Endothelial cell of umbilical vein (primary cell): ENCODE results near the gene HNRNPA2B1. TPM values are rescaled to one million over a fixed set of nuclear protein-coding genes. Genes with fewer than 3 reads are reported as not detected.
A peak's percentile ranks its signal among the peaks of the same experiment; 100 is the strongest.

Source experiments
- BruUV-seq: library from RNA; stranded (reverse); fragments of 400-500 nt; replicated peaks from 2 replicates; lab custom pipeline; 2021; lab: Mats Ljungman, UMichigan
- CTCF ChIA-PET: fragments of 300-600, 350-600 bp; sonication (Branson Sonifier 250); formaldehyde crosslinking; loops from one replicate; lab custom pipeline; 2021; ENCODE audit warnings: antibody characterized with exemption, inconsistent platforms; lab: Charles Lee
- POLR2A ChIA-PET: fragments of 300-600, 350-600 bp; sonication (Branson Sonifier 250); formaldehyde crosslinking; loops from one replicate; lab custom pipeline; 2021; ENCODE audit warnings: antibody characterized with exemption, inconsistent platforms; lab: Charles Lee
- DNase-seq: peaks from one replicate; pipeline ENCODE4 v3.0.0-alpha.2; 2011; ENCODE audit warnings: low read depth, low spot score
- FAIRE-seq: peaks from 2 replicates; lab custom pipeline; 2011; peaks lifted over from hg19 to GRCh38; lab: Jason Lieb, UNC
- H2AFZ ChIP-seq: 2 replicates; pipeline ENCODE4 v1.6.0; 2012; ENCODE audit warnings: low read depth, low read length, control low read depth, inconsistent platforms
- H3K27ac ChIP-seq: 2 replicates; pipeline ENCODE4 v1.5.1; 2011; ENCODE audit warnings: low read depth, mild to moderate bottlenecking, control low read depth, low read length, moderate library complexity; ENCODE audit not compliant: insufficient read depth
- H3K27me3 ChIP-seq, 2 experiments: 2 replicates each; pipeline versions ENCODE4 v1.6.0 to v1.6.1; 2011; ENCODE audit warnings: low read length in 2 of 2, mixed read lengths in 1 of 2; ENCODE audit not compliant: control insufficient read depth in 2 of 2, insufficient read depth in 2 of 2
- H3K36me3 ChIP-seq, 2 experiments: 2 replicates in 1 of 2; 3 replicates in 1 of 2; pipeline ENCODE4 v1.5.1; 2011; ENCODE audit warnings: low read length in 2 of 2, mild to moderate bottlenecking in 1 of 2, moderate library complexity in 1 of 2; ENCODE audit not compliant: control insufficient read depth in 2 of 2, insufficient read depth in 2 of 2; ENCODE audit errors: extremely low read depth in 1 of 2
- H3K4me1 ChIP-seq: 3 replicates; pipeline ENCODE4 v1.5.1; 2011; ENCODE audit warnings: mild to moderate bottlenecking, low read length; ENCODE audit not compliant: control insufficient read depth, insufficient read depth; ENCODE audit errors: extremely low read depth
- H3K4me2 ChIP-seq: 2 replicates; pipeline ENCODE4 v1.6.1; 2011; ENCODE audit warnings: low read length, control low read depth, mixed read lengths; ENCODE audit not compliant: insufficient read depth
- H3K4me3 ChIP-seq, 3 experiments: fragments of 200-600 bp in 1 of 3; sonication (generic), shearing (Covaris generic) in 1 of 3; replicated peaks in 1 of 3; 2 replicates each; pipeline ENCODE4 v1.5.1; 2011 to 2016; ENCODE audit warnings: control low read depth in 3 of 3, low read length in 3 of 3, mild to moderate bottlenecking in 2 of 3, inconsistent platforms in 1 of 3, low read depth in 1 of 3, moderate library complexity in 1 of 3; ENCODE audit not compliant: insufficient read depth in 1 of 3
- H3K79me2 ChIP-seq: 2 replicates; pipeline ENCODE4 v1.6.0; 2012; ENCODE audit warnings: low read length, inconsistent platforms; ENCODE audit not compliant: control insufficient read depth, insufficient read depth
- H3K9ac ChIP-seq: replicated peaks from 2 replicates; pipeline ENCODE3; 2011; ENCODE audit warnings: low read length, control low read depth; ENCODE audit not compliant: insufficient read depth; ENCODE audit errors: extremely low read depth
- H3K9me1 ChIP-seq: replicated peaks from 3 replicates; pipeline ENCODE4 v1.6.0; 2011; ENCODE audit warnings: mild to moderate bottlenecking, low read length; ENCODE audit not compliant: control insufficient read depth, insufficient read depth; ENCODE audit errors: extremely low read depth
- H3K9me3 ChIP-seq: replicated peaks from 2 replicates; pipeline ENCODE4 v1.5.1; 2012; ENCODE audit warnings: low read length, inconsistent platforms; ENCODE audit not compliant: control insufficient read depth, insufficient read depth
- H4K20me1 ChIP-seq: replicated peaks from 2 replicates; pipeline ENCODE3; 2011; ENCODE audit warnings: mild to moderate bottlenecking, low read length; ENCODE audit not compliant: control insufficient read depth, insufficient read depth; ENCODE audit errors: extremely low read depth
- FOS ChIP-seq: IDR thresholded peaks from 2 replicates; pipeline ENCODE4 v1.6.1; 2011; ENCODE audit warnings: mild to moderate bottlenecking, low read length, moderate library complexity, borderline replicate concordance; ENCODE audit not compliant: insufficient read depth
- GATA2 ChIP-seq: IDR thresholded peaks from 2 replicates; pipeline ENCODE4 v1.7.0; 2011; ENCODE audit warnings: low read depth, mild to moderate bottlenecking, moderate library complexity, mixed read lengths, low read length; ENCODE audit not compliant: insufficient read length, insufficient read depth
- JUN ChIP-seq: IDR thresholded peaks from 2 replicates; pipeline ENCODE4 v1.6.1; 2011; ENCODE audit warnings: borderline replicate concordance, low read depth; ENCODE audit not compliant: insufficient read length, insufficient read depth
- POLR2A ChIP-seq: IDR thresholded peaks from 2 replicates; pipeline ENCODE4 v1.6.1; 2012; ENCODE audit warnings: low read depth, mild to moderate bottlenecking, control low read depth, low read length
- POLR2AphosphoS5 ChIP-seq: IDR thresholded peaks from 2 replicates; pipeline ENCODE4 v1.6.1; 2012; ENCODE audit warnings: low read depth, mild to moderate bottlenecking, control low read depth, low read length, moderate library complexity; ENCODE audit not compliant: insufficient read depth
- dilution Hi-C: fragments of 300-500 bp; cut with MboI; formaldehyde crosslinking; loops from one replicate; pipeline ENCODE4 v1.15.0; 2019; ENCODE audit warnings: low sequenced_read_pairs; ENCODE audit not compliant: extremely low pct_ligation_motif_present
- intact Hi-C: fragments of 100-400 bp; cut with micrococcal nuclease; formaldehyde crosslinking; loops from one replicate; pipeline ENCODE4 v1.10.0; 2022
- polyA plus RNA-seq, 4 experiments: library from polyadenylated mRNA; depleted of rRNA in 3 of 4; stranded (reverse) in 3 of 4; unstranded in 1 of 4; fragments of >200 nt; gene quantifications; 2 replicates each; pipeline versions ENCODE4 v1.2.1 to v1.2.3, GENCODE V29; 2011 to 2012; ENCODE audit warnings: missing spikeins in 1 of 4
- total RNA-seq: library from RNA; stranded (reverse); gene quantifications from 2 replicates; pipeline ENCODE4 v1.2.3, GENCODE V29; 2021
- TF ChIP-seq, protein P1 (sequence below): IDR thresholded peaks from 2 replicates; pipeline ENCODE4 v1.6.1; 2011; ENCODE audit not compliant: insufficient read depth, insufficient read length

Gene HNRNPA2B1
- total and polyA plus RNA-seq, 2 donors (not counting 3 experiments of a cell fraction or from before 2014, with no cell fraction given) = 198 to 703 TPM

DNA sequence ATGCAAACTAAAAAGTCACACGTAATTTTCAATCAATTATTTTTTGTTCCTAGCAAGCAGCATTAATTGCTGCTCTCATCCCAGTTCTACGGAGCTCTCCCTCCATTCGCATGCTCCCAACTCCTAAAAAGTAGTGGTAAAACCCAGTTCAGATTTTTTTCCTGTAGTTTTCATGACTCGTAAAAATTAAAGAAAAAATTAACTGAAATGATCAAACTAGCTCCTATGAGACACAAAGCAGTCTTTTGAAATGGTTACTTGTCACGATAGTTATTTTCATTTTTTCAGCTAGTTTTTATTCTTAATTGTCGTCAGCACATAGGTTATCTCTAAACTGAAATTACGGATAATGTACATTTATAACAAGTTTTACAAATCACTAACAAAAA, 1.8 kb downstream of the HNRNPA2B1 start:
- BruUV-seq = no TSS peak
- Histone ChIP-seq H4K20me1 (peaks cover 35% of the 10 kb centered on the region), H3K36me3 (peaks cover 10 to 30% of the 10 kb centered on the region in 2 experiments), H3K9me1 (no peaks in the 10 kb centered on the region), H3K9ac (peak overlapping the region; percentile 100), H3K79me2 (peaks cover 89% of the 10 kb centered on the region), H3K4me2 (peak overlapping the region; percentile 90), H3K4me1 (peaks cover 39% of the 10 kb centered on the region), H3K27me3 (no peaks in the 10 kb centered on the region), H3K27ac (peak overlapping the region; percentile 97), H3K4me3 (peak overlapping the region; percentile 98 to 100 (median 98)), H3K9me3 (no peaks in the 10 kb centered on the region), H2AFZ (no peak overlapping the region)
- ChIA-PET POLR2A (interaction anchor here (0.6 to 3.5 kb wide), 4 partner anchors 9 to 48 kb away, joined by 3 to 15 read pairs (median 4); no protein-coding TSS in a partner anchor), CTCF (interaction anchor here (0.8 to 4.4 kb wide), 16 partner anchors 10 to 960 kb away, joined by 3 to 98 read pairs (median 6); partner anchors contain the start of gene NFE2L3)
- DNase-seq (no peak), FAIRE-seq (no peak)
- TF ChIP-seq, protein P1, sequence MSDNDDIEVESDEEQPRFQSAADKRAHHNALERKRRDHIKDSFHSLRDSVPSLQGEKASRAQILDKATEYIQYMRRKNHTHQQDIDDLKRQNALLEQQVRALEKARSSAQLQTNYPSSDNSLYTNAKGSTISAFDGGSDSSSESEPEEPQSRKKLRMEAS = no peak
- no peak for TF ChIP-seq GATA2
- no peak for TF ChIP-seq JUN
- TF ChIP-seq POLR2A = peak; percentile 19
- no peak for TF ChIP-seq POLR2AphosphoS5
- no peak for TF ChIP-seq FOS
- intact Hi-C loops (loop anchor here (1.0 to 2.0 kb wide), 4 partner anchors 107 to 469 kb away; no protein-coding TSS in a partner anchor), dilution Hi-C loops (loop anchor here (25.0 kb wide), 1 partner anchor 964 kb away; the partner anchor contains the start of genes HOXA10, HOXA3, HOXA7 and HOXA9)
